ENCODE data around the gene STAP2. TPM values are rescaled to one million over a fixed set of nuclear protein-coding genes. Genes with fewer than 3 reads are reported as not detected.
"Not testable (repeated sequence)": the region's sequence is repeated elsewhere in the genome, so short reads cannot be mapped to it uniquely, and the experiment has no call there.

Gene STAP2
- total RNA-seq, 3 donors from 2014 or later, result 91.4 to 330 (median 183) TPM

DNA sequence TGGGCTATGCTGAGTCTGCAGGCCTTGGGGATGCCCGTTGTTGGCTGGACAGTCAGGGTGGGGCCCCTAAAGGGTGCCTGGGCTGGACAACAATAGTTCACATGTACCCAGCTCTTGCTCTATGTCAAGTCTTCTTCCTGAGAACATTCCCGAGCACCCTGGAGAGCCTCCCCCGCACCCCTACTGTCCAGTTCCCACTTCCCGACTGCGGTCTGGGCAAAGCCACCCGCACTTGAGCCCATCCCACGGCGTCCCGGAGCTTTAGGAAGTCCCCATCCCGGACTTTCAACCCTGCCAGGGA is 3.6 kb upstream of the STAP2 start:
- ATAC-seq, result no peak
- peaks cover 5% of the 10 kb centered on the region for H3K36me3 ChIP-seq (ENCODE audit: low read depth)
- no peaks in the 10 kb centered on the region for H3K9me3 ChIP-seq
- intact Hi-C loops (cut with DNase I, micrococcal nuclease), result no loop called here
- H3K4me3 ChIP-seq, result peak overlapping the region; percentile 57
- DNase-seq, result no peak
- TF ChIP-seq, protein P1, sequence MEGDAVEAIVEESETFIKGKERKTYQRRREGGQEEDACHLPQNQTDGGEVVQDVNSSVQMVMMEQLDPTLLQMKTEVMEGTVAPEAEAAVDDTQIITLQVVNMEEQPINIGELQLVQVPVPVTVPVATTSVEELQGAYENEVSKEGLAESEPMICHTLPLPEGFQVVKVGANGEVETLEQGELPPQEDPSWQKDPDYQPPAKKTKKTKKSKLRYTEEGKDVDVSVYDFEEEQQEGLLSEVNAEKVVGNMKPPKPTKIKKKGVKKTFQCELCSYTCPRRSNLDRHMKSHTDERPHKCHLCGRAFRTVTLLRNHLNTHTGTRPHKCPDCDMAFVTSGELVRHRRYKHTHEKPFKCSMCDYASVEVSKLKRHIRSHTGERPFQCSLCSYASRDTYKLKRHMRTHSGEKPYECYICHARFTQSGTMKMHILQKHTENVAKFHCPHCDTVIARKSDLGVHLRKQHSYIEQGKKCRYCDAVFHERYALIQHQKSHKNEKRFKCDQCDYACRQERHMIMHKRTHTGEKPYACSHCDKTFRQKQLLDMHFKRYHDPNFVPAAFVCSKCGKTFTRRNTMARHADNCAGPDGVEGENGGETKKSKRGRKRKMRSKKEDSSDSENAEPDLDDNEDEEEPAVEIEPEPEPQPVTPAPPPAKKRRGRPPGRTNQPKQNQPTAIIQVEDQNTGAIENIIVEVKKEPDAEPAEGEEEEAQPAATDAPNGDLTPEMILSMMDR (IDR thresholded peaks at IDR 0.05), result no peak
- peaks cover 26% of the 10 kb centered on the region for H3K4me1 ChIP-seq (ENCODE audit: low read depth)

DNA sequence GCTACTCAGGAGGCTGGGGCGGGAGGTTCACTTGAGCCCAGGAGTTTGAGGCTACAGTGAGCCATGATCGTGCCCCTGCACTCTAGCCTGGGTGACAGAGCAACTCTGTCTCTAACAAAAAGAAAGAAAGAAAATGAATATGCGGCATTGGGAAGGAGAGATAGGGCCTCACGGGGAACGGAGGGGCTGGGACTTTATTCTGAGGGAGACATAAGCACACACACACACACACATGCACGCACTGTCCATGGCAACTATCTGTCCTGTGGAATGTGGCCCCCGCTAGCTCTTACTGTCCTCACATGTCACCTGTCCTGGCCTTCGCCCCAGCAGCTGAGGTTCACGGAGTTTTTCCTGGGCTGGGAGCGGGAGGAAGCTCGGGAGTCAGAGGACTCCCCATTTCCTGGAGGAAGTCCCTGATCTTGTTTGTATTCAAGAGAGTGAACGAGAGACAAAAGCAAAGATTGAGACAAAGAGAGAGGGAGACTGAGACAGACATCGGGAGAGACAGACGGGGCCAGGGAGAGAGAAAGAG is 654 bp downstream of the STAP2 start:
- Histone ChIP-seq H3K9me3 (no peaks in the 10 kb centered on the region), H3K4me3 (peak overlapping the region; percentile 25), H3K4me1 (ENCODE audit: low read depth) (peaks cover 19% of the 10 kb centered on the region), H3K36me3 (ENCODE audit: low read depth) (peaks cover 5% of the 10 kb centered on the region)
- ATAC-seq (peak; percentile 4), DNase-seq (peak in 2 of 3 donors; percentile 53 to 73)
- TF ChIP-seq, protein P1 (IDR thresholded peaks at IDR 0.05), result no peak
- intact Hi-C loops (cut with DNase I, micrococcal nuclease), result no loop called here

DNA sequence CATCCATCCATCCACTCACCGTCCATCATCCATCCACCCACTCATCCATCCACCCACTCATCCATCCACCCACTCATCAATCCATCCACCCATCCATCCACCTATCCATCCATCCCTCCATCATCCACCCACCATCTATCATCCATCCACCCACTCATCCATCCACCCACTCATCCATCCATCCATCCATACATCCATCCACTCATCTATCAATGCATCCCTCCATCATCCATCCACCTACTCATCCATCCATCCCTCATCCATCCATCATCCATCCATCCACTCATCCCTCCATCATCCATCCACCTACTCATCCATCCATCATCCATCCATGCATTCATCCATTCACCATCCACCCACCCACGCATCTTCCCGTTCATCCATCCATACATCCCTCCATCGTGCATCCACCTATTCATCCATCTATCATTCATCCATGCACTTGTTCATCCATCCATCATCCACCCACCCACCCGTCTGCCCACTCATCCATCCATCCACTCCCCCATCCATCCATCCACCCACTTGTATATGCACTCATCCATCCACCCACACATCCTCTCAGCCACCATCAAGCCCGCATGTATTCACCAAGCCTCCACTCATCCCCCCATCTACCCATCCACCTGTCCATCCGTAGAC is 3.6 kb downstream of the STAP2 start:
- DNase-seq (no peak), ATAC-seq (no peak)
- Histone ChIP-seq H3K4me3 (no peak overlapping the region), H3K4me1 (ENCODE audit: low read depth) (peaks cover under 1% of the 10 kb centered on the region), H3K36me3 (ENCODE audit: low read depth) (no peaks in the 10 kb centered on the region), H3K9me3 (no peaks in the 10 kb centered on the region)
- TF ChIP-seq, protein P1 (IDR thresholded peaks at IDR 0.05), result no peak
- intact Hi-C loops (cut with DNase I, micrococcal nuclease), result no loop called here

DNA sequence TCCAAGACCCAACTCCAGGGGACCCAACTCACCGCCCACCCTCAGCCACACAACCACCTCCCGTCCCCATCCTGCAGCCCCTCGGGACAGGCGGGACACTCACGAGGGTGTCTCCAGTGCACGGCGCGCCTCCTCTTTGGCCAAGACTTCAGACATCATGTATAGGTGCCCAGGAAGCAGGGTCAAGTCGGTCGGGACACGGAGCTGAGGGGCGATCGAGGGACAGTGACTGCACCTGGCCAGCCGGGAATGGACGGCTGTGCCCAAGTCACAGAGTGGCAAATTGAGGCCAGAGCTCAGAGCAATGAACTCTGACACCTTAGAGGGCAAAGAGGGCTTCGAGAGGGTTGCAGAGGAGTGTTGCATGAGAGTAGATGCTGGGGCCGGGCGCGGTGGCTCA is 8.8 kb downstream of the STAP2 start:
- H3K4me1 ChIP-seq (ENCODE audit: low read depth), result peaks cover 6% of the 10 kb centered on the region
- TF ChIP-seq, protein P1 (IDR thresholded peaks at IDR 0.05), result no peak
- intact Hi-C loops (cut with DNase I, micrococcal nuclease), result no loop called here
- no peaks in the 10 kb centered on the region for H3K9me3 ChIP-seq
- H3K4me3 ChIP-seq, result no peak overlapping the region
- ATAC-seq, result no peak
- no peaks in the 10 kb centered on the region for H3K36me3 ChIP-seq (ENCODE audit: low read depth)
- DNase-seq, result no peak

DNA sequence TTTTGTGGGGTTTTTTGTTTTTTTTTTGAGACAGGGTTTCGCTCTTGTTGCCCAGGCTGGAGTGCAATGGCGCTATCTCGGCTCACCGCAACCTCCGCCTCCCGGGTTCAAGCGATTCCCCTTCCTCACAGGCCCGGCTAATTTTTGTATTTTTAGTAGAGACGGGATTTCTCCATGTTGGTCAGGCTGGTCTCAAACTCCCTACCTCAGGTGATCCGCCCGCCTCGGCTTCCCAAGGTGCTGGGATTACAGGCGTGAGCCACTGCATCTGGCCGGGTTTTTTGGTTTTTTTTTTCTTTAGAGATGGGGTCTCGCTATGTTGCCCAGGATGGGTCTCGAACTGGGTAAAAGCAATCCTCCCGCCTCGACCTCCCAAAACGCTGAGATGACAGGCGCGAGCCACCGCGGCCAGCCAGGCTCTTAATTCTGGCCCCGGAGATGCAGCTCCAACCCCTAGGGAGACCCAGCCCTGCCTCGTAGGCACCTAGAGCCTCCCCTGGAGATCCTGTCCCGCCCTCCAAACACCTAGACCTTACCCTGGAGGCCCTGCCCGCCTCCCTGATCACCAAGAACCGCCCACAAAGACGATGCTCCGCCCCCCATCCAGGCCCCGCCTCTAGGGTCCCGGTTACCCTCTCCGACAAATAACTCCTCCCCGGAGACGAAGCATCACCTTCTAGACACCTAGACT is 9.5 kb downstream of the STAP2 start:
- peak in 1 of 3 donors; percentile 45 for DNase-seq
- ATAC-seq, result not testable (repeated sequence)

DNA sequence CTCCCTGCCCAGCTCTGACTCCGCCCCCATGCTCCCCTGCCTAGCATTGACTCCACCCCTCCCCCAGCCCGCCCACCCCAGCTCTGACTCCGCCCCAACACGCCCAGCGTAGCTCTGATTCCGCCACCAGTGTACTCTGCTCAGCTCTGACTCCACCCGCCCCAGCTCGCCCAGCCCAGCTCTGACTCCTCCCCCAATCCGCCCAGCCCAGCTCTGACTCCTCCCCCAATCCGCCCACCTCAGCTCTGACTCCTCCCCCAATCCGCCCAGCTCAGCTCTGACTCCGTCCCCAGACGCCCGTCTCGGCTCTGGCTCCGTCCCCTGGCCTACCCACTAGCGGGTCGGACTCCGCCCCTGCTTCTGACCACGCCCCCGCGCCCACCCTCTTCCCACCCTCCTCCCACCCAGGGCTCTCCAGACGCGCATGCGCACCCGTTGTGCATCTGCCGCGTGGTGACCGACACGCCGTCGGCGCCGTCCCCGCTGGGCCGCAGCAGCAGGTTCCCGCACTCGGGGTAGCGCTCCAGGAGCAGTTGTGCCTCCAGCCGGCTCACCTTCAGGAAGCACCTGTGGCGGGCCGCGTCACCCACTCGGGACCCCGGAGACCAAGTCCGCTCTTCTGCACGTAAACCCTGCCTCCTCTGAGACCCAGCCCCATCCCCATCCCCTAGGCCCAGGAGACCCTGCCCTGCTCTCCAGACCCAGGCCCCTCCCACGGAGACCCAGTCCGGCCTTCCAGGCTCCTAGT is 10.2 kb downstream of the STAP2 start:
- Histone ChIP-seq H3K36me3 (ENCODE audit: low read depth) (no peaks in the 10 kb centered on the region), H3K4me3 (no peak overlapping the region), H3K4me1 (ENCODE audit: low read depth) (peaks cover 6% of the 10 kb centered on the region), H3K9me3 (no peaks in the 10 kb centered on the region)
- TF ChIP-seq, protein P1 (IDR thresholded peaks at IDR 0.05), result no peak
- intact Hi-C loops (cut with DNase I, micrococcal nuclease), result no loop called here
- ATAC-seq, result peak; percentile 93
- DNase-seq, result peak; percentile 95 to 99 (median 96)

More for the DNA sequence above, 9.5 kb downstream of the STAP2 start:
- H3K4me3 ChIP-seq; H3K4me1 ChIP-seq (ENCODE audit: low read depth); H3K9me3 ChIP-seq; intact Hi-C loops (cut with DNase I, micrococcal nuclease); H3K36me3 ChIP-seq (ENCODE audit: low read depth): not testable (repeated sequence)

Measured in mucosa of descending colon (tissue), 3 donors.